Right ventricle myocardium superior (tissue), 1 donor: ENCODE results near the gene CDK6. TPM values are rescaled to one million over a fixed set of nuclear protein-coding genes. Genes with fewer than 3 reads are reported as not detected.

Source experiments
- ATAC-seq: fragments of 200-7000 bp; cut with Tn5 transposase; one replicate; pipeline ENCODE4 v1.9.1; 2020; ENCODE audit warnings: mild to moderate bottlenecking; ENCODE audit not compliant: poor library complexity
- DNase-seq: peaks from one replicate; pipeline ENCODE4 v3.0.0-alpha.2; 2020
- intact Hi-C: fragments of 100-400 bp; cut with DNase I; formaldehyde crosslinking; loops from one replicate; pipeline ENCODE4 v1.11.2; 2022
- total RNA-seq: library from RNA; stranded (reverse); fragmentation: NEBNext Ultra II Directional; extraction: Animal tissue kit (Norgen Biotek cat#: 25700); gene quantifications from one replicate; pipeline ENCODE4 v1.2.1, GENCODE V29; 2021
- donor health status: DM: no; HTN: yes; CAD: no; lungs with severe emphysema.

Gene CDK6
- total RNA-seq, 1 donor from 2014 or later, result 22.3 TPM

DNA sequence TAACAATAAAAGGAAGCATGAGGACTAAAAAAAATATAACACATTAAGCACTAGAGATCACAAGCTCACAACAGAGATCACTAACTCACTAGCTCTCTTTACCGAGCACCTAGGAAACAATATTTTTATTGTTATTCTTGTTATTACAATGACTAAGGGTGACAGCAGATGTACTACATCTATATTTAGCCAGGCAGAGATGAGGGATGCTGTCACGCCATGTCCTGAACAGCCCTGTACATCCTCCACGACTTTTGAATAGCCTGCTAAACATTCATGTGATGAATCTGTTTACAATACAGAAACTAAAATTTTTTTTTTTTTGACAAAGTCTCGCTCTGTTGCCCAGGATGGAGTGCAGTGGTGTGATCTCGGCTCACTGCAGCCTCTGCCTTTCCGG is 268.9 kb downstream of the CDK6 start:
- no peak for DNase-seq
- ATAC-seq, result no peak
- intact Hi-C loops, result no loop called here

DNA sequence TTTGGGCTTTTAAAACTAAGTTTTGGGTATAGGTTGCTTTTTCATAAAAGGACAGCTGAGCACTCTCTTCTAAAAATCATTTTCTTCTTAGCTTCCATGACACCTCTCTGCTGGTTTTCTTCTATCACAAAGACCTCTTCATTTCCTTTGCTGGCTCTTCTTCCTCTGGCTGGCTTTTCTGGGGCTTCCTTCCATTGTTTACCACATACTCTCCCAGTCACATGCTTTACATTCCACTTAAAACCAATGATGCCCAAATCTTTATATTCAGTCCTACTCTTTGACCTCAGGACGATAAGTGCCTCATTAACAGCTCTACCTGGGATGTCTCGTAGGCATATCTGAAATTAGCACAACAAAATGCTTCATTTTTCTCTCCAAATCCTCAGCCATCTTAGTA is 273.0 kb downstream of the CDK6 start:
- ATAC-seq, result no peak
- DNase-seq, result no peak
- intact Hi-C loops, result no loop called here

DNA sequence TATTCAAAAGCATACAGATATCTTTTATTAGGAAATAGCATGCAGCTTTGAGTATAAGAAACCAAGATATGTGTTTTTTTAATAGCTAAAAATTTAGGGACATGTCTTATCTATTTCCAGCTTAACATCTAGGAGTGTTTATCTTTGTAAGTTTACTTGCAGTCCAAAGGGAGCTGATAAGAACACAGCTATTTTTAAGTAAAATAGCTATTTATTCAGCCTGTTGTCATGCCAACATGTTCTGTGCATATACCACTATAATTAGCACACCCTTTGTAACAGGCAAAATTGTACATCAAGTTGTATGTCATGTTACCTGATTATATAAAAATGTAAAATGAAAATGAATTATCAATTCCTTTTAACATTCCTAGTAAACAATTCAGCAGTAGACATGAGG is 275.8 kb downstream of the CDK6 start:
- intact Hi-C loops, result no loop called here
- DNase-seq (no peak), ATAC-seq (no peak)

DNA sequence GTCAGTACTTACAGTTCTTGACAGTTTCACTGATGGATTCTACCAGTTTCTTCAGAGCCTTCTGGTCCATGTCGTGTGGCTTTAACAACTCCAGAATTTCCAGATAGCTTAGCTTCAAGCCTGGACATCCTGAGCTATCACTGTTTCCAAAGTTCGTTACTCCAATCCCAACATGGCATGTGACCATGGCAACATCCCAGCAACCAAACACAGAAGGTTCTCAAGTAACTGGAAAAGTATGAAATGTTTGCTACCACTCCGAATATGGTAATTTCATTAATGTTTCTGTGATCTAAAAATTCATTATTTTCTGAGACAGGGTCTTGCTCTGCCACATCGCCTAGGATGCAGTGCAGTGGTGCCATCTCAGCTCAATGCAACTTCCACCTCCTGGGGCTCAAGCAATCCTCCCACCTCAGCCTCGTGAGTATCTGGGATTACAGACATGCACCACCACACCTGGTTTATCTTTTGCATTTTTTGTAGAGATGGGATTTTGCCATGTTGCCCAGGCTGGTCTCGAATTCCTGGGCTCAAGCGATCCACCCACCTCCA is 278.5 kb downstream of the CDK6 start:
- intact Hi-C loops, result no loop called here
- no peak for DNase-seq
- no peak for ATAC-seq

DNA sequence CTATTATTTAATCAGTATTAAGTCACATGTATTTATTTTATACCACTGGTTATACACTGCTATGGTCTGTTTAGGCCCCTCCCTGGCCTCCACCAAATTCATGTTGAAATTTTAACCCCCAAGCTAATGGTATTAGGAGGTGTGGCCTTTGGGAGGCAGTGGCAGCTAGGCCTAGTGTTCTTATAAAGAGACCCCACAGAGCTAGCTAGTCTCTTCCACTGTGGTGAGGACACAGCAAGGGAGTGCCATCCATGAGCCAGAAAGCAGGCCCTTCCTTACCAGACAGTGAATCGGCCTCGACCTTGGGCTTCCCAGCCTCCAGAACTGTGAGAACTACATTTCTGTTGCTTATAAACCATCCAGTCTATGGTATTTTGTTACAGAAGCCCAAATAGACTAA is 279.1 kb downstream of the CDK6 start:
- DNase-seq (no peak), ATAC-seq (no peak)
- intact Hi-C loops, result no loop called here

Other genes with a start within 250 kb of the CDK6 start
- gene FAM133B, start 246.2 kb downstream of the CDK6 start, total RNA-seq, result 13.6 TPM